Osteoblast (primary cell): ENCODE results near the gene MYOM3. TPM values are rescaled to one million over a fixed set of nuclear protein-coding genes. Genes with fewer than 3 reads are reported as not detected.

Experiments
- DNase-seq: peaks from one replicate; pipeline ENCODE4 v3.0.0; 2011; ENCODE audit warnings: low spot score, mixed read lengths; ENCODE audit not compliant: insufficient read length; ENCODE audit errors: missing footprints
- H2AFZ ChIP-seq: 2 replicates; pipeline ENCODE4 v1.6.0; 2011; ENCODE audit warnings: mild to moderate bottlenecking, low read length
- H3K27ac ChIP-seq: 2 replicates; pipeline ENCODE4 v1.5.1; 2011; ENCODE audit warnings: mild to moderate bottlenecking, low read depth, low read length, moderate library complexity
- H3K27me3 ChIP-seq: 2 replicates; pipeline ENCODE4 v1.6.0; 2012; ENCODE audit warnings: mild to moderate bottlenecking, control low read depth, inconsistent platforms, low read length, moderate library complexity; ENCODE audit not compliant: insufficient read depth
- H3K36me3 ChIP-seq: 2 replicates; pipeline ENCODE4 v1.5.1; 2011; ENCODE audit warnings: mild to moderate bottlenecking, low read length, control low read depth, moderate library complexity; ENCODE audit not compliant: insufficient read depth
- H3K4me1 ChIP-seq: 2 replicates; pipeline ENCODE4 v1.5.1; 2011; ENCODE audit warnings: mild to moderate bottlenecking, low read length, control low read depth, moderate library complexity; ENCODE audit not compliant: insufficient read depth
- H3K4me2 ChIP-seq: 2 replicates; pipeline ENCODE4 v1.6.0; 2011; ENCODE audit warnings: mild to moderate bottlenecking, low read length; ENCODE audit not compliant: insufficient read depth
- H3K4me3 ChIP-seq: fragments of 200-600 bp; sonication (generic); 3 replicates; pipeline ENCODE4 v1.5.1; 2012; ENCODE audit warnings: mild to moderate bottlenecking, low read length, inconsistent platforms; ENCODE audit not compliant: insufficient read depth
- H3K79me2 ChIP-seq: 2 replicates; pipeline ENCODE4 v1.6.0; 2012; ENCODE audit warnings: mild to moderate bottlenecking, low read length, control low read depth, inconsistent platforms; ENCODE audit not compliant: insufficient read depth
- H3K9me3 ChIP-seq: 2 replicates; pipeline ENCODE4 v1.5.1; 2011; ENCODE audit warnings: low read depth, low read length, control low read depth
- H4K20me1 ChIP-seq: 2 replicates; pipeline ENCODE4 v1.6.0; 2012; ENCODE audit warnings: mild to moderate bottlenecking, low read length, control low read depth; ENCODE audit not compliant: insufficient read depth
- total RNA-seq: library from RNA; depleted of rRNA; stranded (reverse); fragments of >200 nt; gene quantifications from 2 replicates; pipeline ENCODE4 v1.2.3, GENCODE V29; 2012
- TF ChIP-seq, protein P1 (sequence below): IDR thresholded peaks from 2 replicates; pipeline ENCODE4 v1.5.1; 2011; ENCODE audit warnings: mild to moderate bottlenecking, low read depth, low read length, moderate library complexity; ENCODE audit errors: extremely low read depth

MYOM3 gene
- total RNA-seq, 1 donor = under 0.01 TPM

DNA sequence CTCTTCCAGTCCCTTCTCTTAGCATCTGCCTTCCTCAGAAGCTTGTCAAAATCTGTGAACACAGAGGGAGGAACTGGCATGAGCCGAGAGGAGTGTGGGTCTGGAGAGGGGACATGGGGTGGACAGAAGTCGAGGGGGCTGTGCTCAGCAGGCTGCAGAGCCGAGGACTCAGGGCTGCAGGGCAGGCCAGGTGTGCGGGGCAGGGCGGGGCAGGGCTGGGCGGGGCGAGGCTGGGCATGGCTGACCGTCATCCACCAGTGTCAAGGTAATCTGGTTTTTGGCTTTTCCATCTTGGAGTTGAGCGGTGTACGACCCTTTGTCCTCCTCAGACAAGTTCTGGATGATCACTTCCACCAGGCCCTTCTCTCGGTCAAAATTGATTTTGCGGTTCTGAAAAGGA, 44.0 kb downstream of the MYOM3 start:
- Histone ChIP-seq H3K27ac (no peak overlapping the region), H2AFZ (no peak overlapping the region), H3K36me3 (no peaks in the 10 kb centered on the region), H3K27me3 (peaks cover 13% of the 10 kb centered on the region), H3K79me2 (no peaks in the 10 kb centered on the region), H3K9me3 (peaks cover under 1% of the 10 kb centered on the region), H4K20me1 (no peaks in the 10 kb centered on the region), H3K4me2 (no peak overlapping the region), H3K4me1 (no peaks in the 10 kb centered on the region), H3K4me3 (no peak overlapping the region)
- TF ChIP-seq, protein P1, sequence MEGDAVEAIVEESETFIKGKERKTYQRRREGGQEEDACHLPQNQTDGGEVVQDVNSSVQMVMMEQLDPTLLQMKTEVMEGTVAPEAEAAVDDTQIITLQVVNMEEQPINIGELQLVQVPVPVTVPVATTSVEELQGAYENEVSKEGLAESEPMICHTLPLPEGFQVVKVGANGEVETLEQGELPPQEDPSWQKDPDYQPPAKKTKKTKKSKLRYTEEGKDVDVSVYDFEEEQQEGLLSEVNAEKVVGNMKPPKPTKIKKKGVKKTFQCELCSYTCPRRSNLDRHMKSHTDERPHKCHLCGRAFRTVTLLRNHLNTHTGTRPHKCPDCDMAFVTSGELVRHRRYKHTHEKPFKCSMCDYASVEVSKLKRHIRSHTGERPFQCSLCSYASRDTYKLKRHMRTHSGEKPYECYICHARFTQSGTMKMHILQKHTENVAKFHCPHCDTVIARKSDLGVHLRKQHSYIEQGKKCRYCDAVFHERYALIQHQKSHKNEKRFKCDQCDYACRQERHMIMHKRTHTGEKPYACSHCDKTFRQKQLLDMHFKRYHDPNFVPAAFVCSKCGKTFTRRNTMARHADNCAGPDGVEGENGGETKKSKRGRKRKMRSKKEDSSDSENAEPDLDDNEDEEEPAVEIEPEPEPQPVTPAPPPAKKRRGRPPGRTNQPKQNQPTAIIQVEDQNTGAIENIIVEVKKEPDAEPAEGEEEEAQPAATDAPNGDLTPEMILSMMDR = no peak
- DNase-seq = no peak

DNA sequence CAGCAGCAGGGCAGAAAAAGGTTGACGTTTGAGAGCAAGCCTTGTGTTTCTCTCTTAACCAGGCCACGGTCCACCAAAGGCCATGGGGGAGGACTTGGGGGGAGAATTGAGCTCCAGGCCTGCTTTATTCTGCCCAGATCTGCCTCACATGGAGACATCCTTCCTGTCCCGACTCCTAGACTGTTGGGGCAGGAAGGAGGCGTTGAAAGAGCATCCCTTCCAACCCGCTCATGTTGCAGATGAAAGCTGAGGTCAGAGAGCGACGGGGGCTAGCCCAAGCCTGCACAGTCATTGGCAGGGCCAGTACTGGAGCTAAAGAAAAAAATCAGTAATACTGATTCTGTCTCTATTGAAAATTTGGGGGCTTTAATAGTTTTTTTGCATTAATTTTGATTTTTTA, 46.6 kb downstream of the MYOM3 start:
- no peak overlapping the region for H2AFZ ChIP-seq
- H4K20me1 ChIP-seq = no peaks in the 10 kb centered on the region
- H3K79me2 ChIP-seq = no peaks in the 10 kb centered on the region
- H3K4me3 ChIP-seq = no peak overlapping the region
- no peak overlapping the region for H3K4me2 ChIP-seq
- no peaks in the 10 kb centered on the region for H3K36me3 ChIP-seq
- no peak overlapping the region for H3K27ac ChIP-seq
- H3K4me1 ChIP-seq = no peaks in the 10 kb centered on the region
- TF ChIP-seq, protein P1 = no peak
- H3K9me3 ChIP-seq = peaks cover 4% of the 10 kb centered on the region
- no peak for DNase-seq
- peaks cover 13% of the 10 kb centered on the region for H3K27me3 ChIP-seq

DNA sequence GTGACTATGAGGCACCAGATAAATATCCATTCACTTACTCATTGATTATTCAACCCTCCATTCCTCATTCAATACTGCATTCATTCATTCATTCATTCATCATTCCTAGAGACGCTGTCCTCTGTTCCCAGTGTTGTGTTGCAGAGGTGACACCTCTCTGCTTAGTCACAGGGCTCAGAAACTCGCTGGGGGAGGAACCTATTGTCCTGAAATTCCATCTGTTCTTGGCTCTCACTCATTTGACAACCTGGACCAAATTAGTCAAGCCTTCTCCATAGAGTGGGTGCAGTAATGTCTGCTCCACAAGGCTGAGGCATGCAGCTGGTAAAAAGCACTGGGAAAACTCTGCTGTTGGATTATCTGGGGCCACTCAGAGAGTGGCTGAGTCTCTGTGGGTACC, 49.7 kb downstream of the MYOM3 start:
- TF ChIP-seq, protein P1 = no peak

DNA sequence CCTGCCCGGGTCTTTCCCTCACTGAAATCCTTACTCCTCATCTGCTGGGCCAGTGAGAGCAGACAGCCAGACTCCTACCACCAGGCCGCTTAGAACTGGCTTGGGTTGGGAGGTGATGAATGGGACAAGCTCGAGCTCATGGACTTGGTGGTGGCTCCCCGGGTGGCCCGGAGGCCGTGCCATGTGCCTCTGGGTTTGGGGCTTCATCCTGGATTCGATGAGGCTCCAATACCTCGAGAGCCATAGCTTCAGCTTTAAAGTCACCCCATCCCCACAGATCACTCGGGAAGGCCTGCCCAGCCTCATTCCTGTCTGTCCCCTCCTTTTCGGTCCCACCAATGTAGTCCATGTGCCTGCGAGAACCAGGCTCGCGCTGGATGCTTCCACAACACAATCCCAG, 51.5 kb downstream of the MYOM3 start:
- no peak overlapping the region for H2AFZ ChIP-seq
- TF ChIP-seq, protein P1 = no peak
- no peak for DNase-seq
- H3K27me3 ChIP-seq = peaks cover 5% of the 10 kb centered on the region
- no peaks in the 10 kb centered on the region for H4K20me1 ChIP-seq
- no peaks in the 10 kb centered on the region for H3K36me3 ChIP-seq
- no peak overlapping the region for H3K27ac ChIP-seq
- peaks cover 4% of the 10 kb centered on the region for H3K9me3 ChIP-seq
- no peak overlapping the region for H3K4me2 ChIP-seq
- no peaks in the 10 kb centered on the region for H3K79me2 ChIP-seq
- no peaks in the 10 kb centered on the region for H3K4me1 ChIP-seq
- H3K4me3 ChIP-seq = no peak overlapping the region

More for the DNA sequence above, 49.7 kb downstream of the MYOM3 start:
- Histone ChIP-seq H3K27me3 (peaks cover 8% of the 10 kb centered on the region), H3K4me2 (no peak overlapping the region), H3K27ac (no peak overlapping the region), H3K36me3 (no peaks in the 10 kb centered on the region), H4K20me1 (no peaks in the 10 kb centered on the region), H3K79me2 (no peaks in the 10 kb centered on the region), H3K4me1 (no peaks in the 10 kb centered on the region), H2AFZ (no peak overlapping the region), H3K4me3 (no peak overlapping the region), H3K9me3 (peaks cover 4% of the 10 kb centered on the region)
- no peak for DNase-seq
